ENCODE data around the gene ATP6V0D1.
"Not testable (repeated sequence)": the region's sequence is repeated elsewhere in the genome, so short reads cannot be mapped to it uniquely, and the experiment has no call there.

Gene ATP6V0D1

GRCh38 chr16:67516296-67517154 is 35.6 kb upstream of the ATP6V0D1 start:
- DNase-seq (ENCODE audit: low read depth, low spot score): no peak
- no peaks in the 10 kb centered on the region for H3K27me3 ChIP-seq (ENCODE audit: insufficient read depth, insufficient read length)
- H3K4me3 ChIP-seq (ENCODE audit: insufficient read length, low read depth): no peak overlapping the region
- H3K4me1 ChIP-seq (ENCODE audit: insufficient read depth, insufficient read length): no peaks in the 10 kb centered on the region
- TF ChIP-seq YY1 (IDR thresholded peaks at IDR 0.05; ENCODE audit: insufficient read depth, insufficient read length): no peak
- no peak for TF ChIP-seq SUZ12 (IDR thresholded peaks at IDR 0.05; ENCODE audit: extremely low read depth, insufficient read depth, insufficient read length)
- no peak for TF ChIP-seq ZNF274 (IDR thresholded peaks at IDR 0.05; ENCODE audit: low read depth, low read length)
- no peak overlapping the region for H3K9ac ChIP-seq (ENCODE audit: insufficient read length, low read depth)
- H3K36me3 ChIP-seq (ENCODE audit: insufficient read depth, insufficient read length, low read length): no peaks in the 10 kb centered on the region
- H3K9me3 ChIP-seq (ENCODE audit: insufficient read depth, low read length): peaks cover 26% of the 10 kb centered on the region; the same call in 1 of the 2 replicates

- H3K4me1 ChIP-seq (ENCODE audit: insufficient read depth, insufficient read length): no peaks in the 10 kb centered on the region
- H3K27me3 ChIP-seq (ENCODE audit: insufficient read depth, insufficient read length): no peaks in the 10 kb centered on the region
- no peak overlapping the region for H3K9ac ChIP-seq (ENCODE audit: insufficient read length, low read depth)
- no peaks in the 10 kb centered on the region for H3K36me3 ChIP-seq (ENCODE audit: insufficient read depth, insufficient read length, low read length)
- peaks cover 12% of the 10 kb centered on the region; the same call in 1 of the 2 replicates for H3K9me3 ChIP-seq (ENCODE audit: insufficient read depth, low read length)
- TF ChIP-seq YY1 (IDR thresholded peaks at IDR 0.05; ENCODE audit: insufficient read depth, insufficient read length): no peak
- TF ChIP-seq ZNF274 (IDR thresholded peaks at IDR 0.05; ENCODE audit: low read depth, low read length): no peak
- TF ChIP-seq SUZ12 (IDR thresholded peaks at IDR 0.05; ENCODE audit: extremely low read depth, insufficient read depth, insufficient read length): no peak
- peak; percentile 57 for DNase-seq (ENCODE audit: low read depth, low spot score)
- no peak overlapping the region for H3K4me3 ChIP-seq (ENCODE audit: insufficient read length, low read depth)
Observed at GRCh38 chr16:67514382-67514828, 33.4 kb upstream of the ATP6V0D1 start.

- not testable (repeated sequence) for H3K4me3 ChIP-seq (ENCODE audit: insufficient read length, low read depth); H3K27me3 ChIP-seq (ENCODE audit: insufficient read depth, insufficient read length); H3K9me3 ChIP-seq (ENCODE audit: insufficient read depth, low read length); DNase-seq (ENCODE audit: low read depth, low spot score); H3K9ac ChIP-seq (ENCODE audit: insufficient read length, low read depth); H3K36me3 ChIP-seq (ENCODE audit: insufficient read depth, insufficient read length, low read length); H3K4me1 ChIP-seq (ENCODE audit: insufficient read depth, insufficient read length)
Observed at GRCh38 chr16:67513892-67514291, 32.9 kb upstream of the ATP6V0D1 start.

- H3K9me3 ChIP-seq (ENCODE audit: insufficient read depth, low read length): no peaks in the 10 kb centered on the region
- no peak for TF ChIP-seq SUZ12 (IDR thresholded peaks at IDR 0.05; ENCODE audit: extremely low read depth, insufficient read depth, insufficient read length)
- no peak for TF ChIP-seq ZNF274 (IDR thresholded peaks at IDR 0.05; ENCODE audit: low read depth, low read length)
- no peak for TF ChIP-seq YY1 (IDR thresholded peaks at IDR 0.05; ENCODE audit: insufficient read depth, insufficient read length)
- H3K4me3 ChIP-seq (ENCODE audit: insufficient read length, low read depth): no peak overlapping the region
- H3K27me3 ChIP-seq (ENCODE audit: insufficient read depth, insufficient read length): no peaks in the 10 kb centered on the region
- no peak for DNase-seq (ENCODE audit: low read depth, low spot score)
- H3K36me3 ChIP-seq (ENCODE audit: insufficient read depth, insufficient read length, low read length): no peaks in the 10 kb centered on the region
- no peak overlapping the region for H3K9ac ChIP-seq (ENCODE audit: insufficient read length, low read depth)
- no peaks in the 10 kb centered on the region for H3K4me1 ChIP-seq (ENCODE audit: insufficient read depth, insufficient read length)
Observed at GRCh38 chr16:67509016-67509415, 28.1 kb upstream of the ATP6V0D1 start.

GRCh38 chr16:67506468-67506867 is 25.5 kb upstream of the ATP6V0D1 start:
- no peak for DNase-seq (ENCODE audit: low read depth, low spot score)
- Histone ChIP-seq H3K36me3 (ENCODE audit: insufficient read depth, insufficient read length, low read length) (no peaks in the 10 kb centered on the region), H3K27me3 (ENCODE audit: insufficient read depth, insufficient read length) (no peaks in the 10 kb centered on the region), H3K4me3 (ENCODE audit: insufficient read length, low read depth) (no peak overlapping the region), H3K9me3 (ENCODE audit: insufficient read depth, low read length) (no peaks in the 10 kb centered on the region), H3K4me1 (ENCODE audit: insufficient read depth, insufficient read length) (no peaks in the 10 kb centered on the region), H3K9ac (ENCODE audit: insufficient read length, low read depth) (no peak overlapping the region)
- TF ChIP-seq ZNF274 (IDR thresholded peaks at IDR 0.05; ENCODE audit: low read depth, low read length) (no peak), SUZ12 (IDR thresholded peaks at IDR 0.05; ENCODE audit: extremely low read depth, insufficient read depth, insufficient read length) (no peak), YY1 (IDR thresholded peaks at IDR 0.05; ENCODE audit: insufficient read depth, insufficient read length) (no peak)

- H3K9ac ChIP-seq (ENCODE audit: insufficient read length, low read depth): no peak overlapping the region
- no peaks in the 10 kb centered on the region for H3K27me3 ChIP-seq (ENCODE audit: insufficient read depth, insufficient read length)
- H3K9me3 ChIP-seq (ENCODE audit: insufficient read depth, low read length): no peaks in the 10 kb centered on the region
- no peak for TF ChIP-seq SUZ12 (IDR thresholded peaks at IDR 0.05; ENCODE audit: extremely low read depth, insufficient read depth, insufficient read length)
- no peak for TF ChIP-seq YY1 (IDR thresholded peaks at IDR 0.05; ENCODE audit: insufficient read depth, insufficient read length)
- TF ChIP-seq ZNF274 (IDR thresholded peaks at IDR 0.05; ENCODE audit: low read depth, low read length): no peak
- peaks cover 2% of the 10 kb centered on the region for H3K4me1 ChIP-seq (ENCODE audit: insufficient read depth, insufficient read length)
- no peak for DNase-seq (ENCODE audit: low read depth, low spot score)
- H3K4me3 ChIP-seq (ENCODE audit: insufficient read length, low read depth): no peak overlapping the region
- no peaks in the 10 kb centered on the region for H3K36me3 ChIP-seq (ENCODE audit: insufficient read depth, insufficient read length, low read length)
Observed at GRCh38 chr16:67504031-67505021, 23.4 kb upstream of the ATP6V0D1 start.

- Histone ChIP-seq H3K27me3 (ENCODE audit: insufficient read depth, insufficient read length) (no peaks in the 10 kb centered on the region), H3K36me3 (ENCODE audit: insufficient read depth, insufficient read length, low read length) (no peaks in the 10 kb centered on the region), H3K9me3 (ENCODE audit: insufficient read depth, low read length) (no peaks in the 10 kb centered on the region), H3K4me3 (ENCODE audit: insufficient read length, low read depth) (no peak overlapping the region), H3K9ac (ENCODE audit: insufficient read length, low read depth) (no peak overlapping the region), H3K4me1 (ENCODE audit: insufficient read depth, insufficient read length) (peaks cover 7% of the 10 kb centered on the region)
- TF ChIP-seq ZNF274 (IDR thresholded peaks at IDR 0.05; ENCODE audit: low read depth, low read length): no peak
- TF ChIP-seq SUZ12 (IDR thresholded peaks at IDR 0.05; ENCODE audit: extremely low read depth, insufficient read depth, insufficient read length): no peak
- DNase-seq (ENCODE audit: low read depth, low spot score): no peak
Observed at GRCh38 chr16:67499106-67499505, 18.1 kb upstream of the ATP6V0D1 start.

Measured in NT2/D1 (cell line).